GM18502 (cell line): ENCODE data around the gene STAMBPL1.

Experiments used
- ATAC-seq: cut with Tn5 transposase; IDR thresholded peaks from one replicate; pipeline ENCODE4 v1.9.1; 2021; ENCODE audit warnings: mild to moderate bottlenecking; ENCODE audit not compliant: unreplicated experiment, poor library complexity

The STAMBPL1 gene

DNA sequence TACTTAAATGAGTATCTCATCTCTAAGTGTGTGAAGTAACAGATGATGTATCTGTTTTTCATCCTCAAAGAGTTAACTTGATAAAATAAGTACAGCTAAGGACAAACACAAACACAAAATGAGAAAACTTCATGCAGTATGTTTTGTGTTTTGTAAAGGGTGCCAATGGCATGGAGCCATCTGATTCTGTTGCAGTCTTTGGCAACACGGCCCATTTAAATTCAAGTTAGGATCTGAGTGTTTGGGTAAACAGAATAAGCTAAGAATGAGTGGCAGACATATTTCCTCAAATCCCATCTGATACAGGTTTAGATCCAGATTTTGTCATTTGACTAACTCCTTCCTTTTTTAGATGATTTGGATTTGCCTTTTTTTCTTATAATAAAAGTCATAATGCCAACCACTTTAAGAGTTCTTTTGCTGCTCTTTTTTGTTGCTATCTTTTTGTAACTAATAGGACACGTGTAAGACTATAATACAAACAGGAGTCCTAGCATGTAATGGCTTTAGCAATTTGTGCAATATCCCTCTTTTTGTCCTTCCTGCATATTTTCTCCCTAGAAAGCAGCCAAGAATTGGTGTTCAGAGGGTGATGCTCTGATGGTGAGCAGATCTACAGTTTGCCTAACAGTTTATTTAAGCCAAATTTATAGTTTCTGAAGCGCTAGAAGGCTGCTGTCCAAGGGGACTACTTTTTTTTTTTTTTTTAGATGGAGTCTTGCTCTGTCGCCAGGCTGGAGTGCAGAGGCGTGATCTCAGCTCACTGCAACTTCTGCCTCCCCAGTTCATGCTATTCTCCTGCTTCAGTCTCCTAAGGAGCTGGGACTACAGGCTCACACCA, 91.4 kb downstream of the STAMBPL1 start:
- no peak for ATAC-seq
